Stomach (tissue), 4 donors: ENCODE data around the gene SEMA6A.

Source experiments
- CTCF ChIP-seq, 7 experiments: fragments of 450-650 bp in 4 of 7; fragments of 200-600 bp in 3 of 7; sonication (generic) in 3 of 7; IDR thresholded peaks; one replicate each; pipeline ENCODE4 v1.5.1; 2016 to 2019; ENCODE audit warnings: antibody characterized with exemption in 7 of 7, control low read depth in 2 of 7, mild to moderate bottlenecking in 1 of 7
- EP300 ChIP-seq: sonication (generic); formaldehyde crosslinking; IDR thresholded peaks from one replicate; pipeline ENCODE4 v1.6.1; 2017; ENCODE audit warnings: antibody characterized with exemption
- POLR2A ChIP-seq, 4 donors: fragments of 450-650 bp; IDR thresholded peaks; one replicate each; pipeline ENCODE4 v1.6.1; 2016; ENCODE audit warnings: antibody characterized with exemption in 4 of 4, control low read depth in 2 of 4, mild to moderate bottlenecking in 1 of 4, moderate library complexity in 1 of 4
- POLR2AphosphoS5 ChIP-seq, 3 donors: sonication (generic); formaldehyde crosslinking; IDR thresholded peaks; one replicate each; pipeline ENCODE4 v1.6.1; 2016; ENCODE audit warnings: antibody characterized with exemption in 3 of 3

- no peak for TF ChIP-seq POLR2A (IDR thresholded peaks at IDR 0.05)
- no peak for TF ChIP-seq CTCF (IDR thresholded peaks at IDR 0.05)
- TF ChIP-seq POLR2AphosphoS5 (IDR thresholded peaks at IDR 0.05), result no peak
- TF ChIP-seq EP300, result no peak
Observed at GRCh38 chr5:116467465-116467843, 107.2 kb downstream of the SEMA6A start.
